Measurements from ENCODE around the gene DAZAP1. TPM values are rescaled to one million over a fixed set of nuclear protein-coding genes. Genes with fewer than 3 reads are reported as not detected.

The DAZAP1 gene
- total RNA-seq, 1 donor: 61.7 TPM

DNA sequence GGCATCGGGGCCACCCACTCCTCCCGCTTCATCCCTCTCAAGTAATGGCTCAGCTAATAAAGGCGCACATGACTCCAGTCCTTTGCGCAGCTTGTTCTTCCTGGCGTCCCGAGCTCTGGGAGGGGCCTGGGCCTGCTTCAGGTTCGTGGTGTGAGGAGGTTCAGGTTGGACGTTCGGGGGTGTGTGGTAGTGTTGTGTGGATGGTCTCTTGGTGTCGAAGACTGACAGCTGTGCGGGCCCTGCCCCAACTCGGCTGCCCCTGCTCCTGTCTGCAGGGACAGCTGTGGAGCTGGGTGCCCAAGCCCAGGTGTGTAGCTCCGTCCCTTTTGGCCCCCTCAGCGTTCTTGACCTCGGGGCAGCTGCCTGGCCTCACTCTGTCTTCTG is 33.0 kb downstream of the DAZAP1 start:
- TF ChIP-seq, protein P1, sequence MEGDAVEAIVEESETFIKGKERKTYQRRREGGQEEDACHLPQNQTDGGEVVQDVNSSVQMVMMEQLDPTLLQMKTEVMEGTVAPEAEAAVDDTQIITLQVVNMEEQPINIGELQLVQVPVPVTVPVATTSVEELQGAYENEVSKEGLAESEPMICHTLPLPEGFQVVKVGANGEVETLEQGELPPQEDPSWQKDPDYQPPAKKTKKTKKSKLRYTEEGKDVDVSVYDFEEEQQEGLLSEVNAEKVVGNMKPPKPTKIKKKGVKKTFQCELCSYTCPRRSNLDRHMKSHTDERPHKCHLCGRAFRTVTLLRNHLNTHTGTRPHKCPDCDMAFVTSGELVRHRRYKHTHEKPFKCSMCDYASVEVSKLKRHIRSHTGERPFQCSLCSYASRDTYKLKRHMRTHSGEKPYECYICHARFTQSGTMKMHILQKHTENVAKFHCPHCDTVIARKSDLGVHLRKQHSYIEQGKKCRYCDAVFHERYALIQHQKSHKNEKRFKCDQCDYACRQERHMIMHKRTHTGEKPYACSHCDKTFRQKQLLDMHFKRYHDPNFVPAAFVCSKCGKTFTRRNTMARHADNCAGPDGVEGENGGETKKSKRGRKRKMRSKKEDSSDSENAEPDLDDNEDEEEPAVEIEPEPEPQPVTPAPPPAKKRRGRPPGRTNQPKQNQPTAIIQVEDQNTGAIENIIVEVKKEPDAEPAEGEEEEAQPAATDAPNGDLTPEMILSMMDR (IDR thresholded peaks at IDR 0.05; ENCODE audit: insufficient read depth, low read depth, low read length): no peak
- H3K4me3 ChIP-seq (ENCODE audit: low read depth, low read length): no peak overlapping the region
- no peak for DNase-seq (ENCODE audit: low read depth)

GRCh38 chr19:1441022-1441426 is 33.6 kb downstream of the DAZAP1 start:
- TF ChIP-seq, protein P1 (IDR thresholded peaks at IDR 0.05; ENCODE audit: insufficient read depth, low read depth, low read length): no peak
- DNase-seq (ENCODE audit: low read depth): no peak

GRCh38 chr19:1441677-1442438 is 34.5 kb downstream of the DAZAP1 start:
- no peak for DNase-seq (ENCODE audit: low read depth)
- TF ChIP-seq, protein P1 (IDR thresholded peaks at IDR 0.05; ENCODE audit: insufficient read depth, low read depth, low read length): no peak
- no peak overlapping the region for H3K4me3 ChIP-seq (ENCODE audit: low read depth, low read length)

More at GRCh38 chr19:1441022-1441426, 33.6 kb downstream of the DAZAP1 start:
- H3K4me3 ChIP-seq (ENCODE audit: low read depth, low read length): no peak overlapping the region

GRCh38 chr19:1445185-1445931 is 38.0 kb downstream of the DAZAP1 start:
- TF ChIP-seq, protein P1 (IDR thresholded peaks at IDR 0.05; ENCODE audit: insufficient read depth, low read depth, low read length): peak; percentile 83
- DNase-seq (ENCODE audit: low read depth): no peak
- peak overlapping the region; percentile 56 for H3K4me3 ChIP-seq (ENCODE audit: low read depth, low read length)

DNA sequence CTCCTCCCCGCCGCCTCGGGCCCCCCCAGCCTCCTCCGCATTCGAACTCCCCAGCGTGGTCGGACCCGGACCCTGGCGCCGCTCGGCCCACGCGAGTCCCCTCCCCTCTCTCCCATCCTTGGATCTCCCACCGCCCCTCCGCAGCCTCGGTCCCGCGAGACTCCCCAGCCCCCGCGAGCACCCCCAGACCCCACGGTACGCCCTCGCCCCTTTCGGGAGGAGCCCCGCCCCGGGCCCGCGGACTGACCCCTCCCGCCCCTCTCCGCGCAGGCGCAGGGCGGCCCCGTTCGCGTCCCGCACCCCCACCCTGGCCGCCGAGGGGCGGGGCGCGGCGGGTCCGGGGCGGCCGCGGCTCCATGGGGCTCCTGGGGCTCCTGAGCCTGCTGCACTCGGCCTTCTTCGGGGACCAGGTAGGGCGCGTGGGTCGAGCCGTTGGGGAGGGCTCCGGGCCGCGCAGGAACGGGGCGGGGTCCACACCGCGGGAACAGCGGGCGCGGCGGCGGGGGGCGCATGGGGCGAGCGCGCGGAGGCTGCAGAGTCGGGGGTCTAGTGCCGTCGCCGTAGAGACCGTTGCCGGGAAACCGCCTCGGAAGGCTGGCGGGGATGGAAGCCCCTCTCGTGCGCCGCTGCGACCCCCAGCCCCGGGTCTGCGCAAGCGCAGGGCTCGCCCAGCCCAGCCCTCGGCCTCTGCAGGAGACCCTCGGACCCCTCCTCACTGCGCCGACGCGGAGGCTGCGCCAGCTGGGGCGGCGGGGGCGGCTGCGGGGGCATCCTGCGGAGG is 38.7 kb downstream of the DAZAP1 start:
- DNase-seq (ENCODE audit: low read depth): no peak
- H3K4me3 ChIP-seq (ENCODE audit: low read depth, low read length): peak overlapping the region; percentile 56
- TF ChIP-seq, protein P1 (IDR thresholded peaks at IDR 0.05; ENCODE audit: insufficient read depth, low read depth, low read length): no peak

GRCh38 chr19:1446713-1447481 is 39.5 kb downstream of the DAZAP1 start:
- no peak for DNase-seq (ENCODE audit: low read depth)
- no peak overlapping the region for H3K4me3 ChIP-seq (ENCODE audit: low read depth, low read length)
- TF ChIP-seq, protein P1 (IDR thresholded peaks at IDR 0.05; ENCODE audit: insufficient read depth, low read depth, low read length): no peak
